IMR-90 (cell line): ENCODE data around the gene DMAC2. TPM values are rescaled to one million over a fixed set of nuclear protein-coding genes. Genes with fewer than 3 reads are reported as not detected.

Experiments used
- ATAC-seq: fragments of 200-7000 bp; cut with Tn5 transposase; 2 replicates; pipeline ENCODE4 v1.9.1; 2020; ENCODE audit warnings: low read depth, mild to moderate bottlenecking, moderate library complexity
- BruUV-seq: library from RNA; stranded (reverse); fragments of 400-500 nt; replicated peaks from 2 replicates; lab custom pipeline; 2021; lab: Mats Ljungman, UMichigan
- CTCF ChIA-PET: fragments of 300-600 bp; formaldehyde crosslinking; extraction: SDS; loops from one replicate; lab custom pipeline; 2021; ENCODE audit warnings: antibody characterized with exemption; lab: Yijun Ruan, JAX
- POLR2A ChIA-PET: fragments of 300-600 bp; sonication (Branson Sonifier 250); formaldehyde crosslinking; loops from one replicate; lab custom pipeline; 2022; ENCODE audit warnings: antibody characterized with exemption; ENCODE audit not compliant: unreplicated experiment; lab: Charles Lee
- DNase-seq: peaks from one replicate; pipeline ENCODE4 v3.0.0; 2013
- H2AFZ ChIP-seq: replicated peaks from 2 replicates; pipeline ENCODE3; 2013; ENCODE audit warnings: low read length, mild to moderate bottlenecking; ENCODE audit not compliant: poor library complexity
- H2AK5ac ChIP-seq: 2 replicates; pipeline ENCODE4 v1.6.1; 2013; ENCODE audit warnings: low read depth, low read length, inconsistent platforms
- H2AK9ac ChIP-seq: replicated peaks from 2 replicates; pipeline ENCODE3; 2013; ENCODE audit warnings: mild to moderate bottlenecking, low read depth, low read length, moderate library complexity; ENCODE audit not compliant: poor library complexity
- H2BK120ac ChIP-seq: 2 replicates; pipeline ENCODE4 v1.6.1; 2013; ENCODE audit warnings: low read depth, low read length, inconsistent platforms
- H2BK15ac ChIP-seq: 3 replicates; pipeline ENCODE4 v1.6.1; 2013; ENCODE audit warnings: low read depth, low read length, inconsistent platforms
- H2BK20ac ChIP-seq: 2 replicates; pipeline ENCODE4 v1.6.1; 2013; ENCODE audit warnings: low read depth, mild to moderate bottlenecking, inconsistent platforms, low read length, moderate library complexity
- H2BK5ac ChIP-seq: 2 replicates; pipeline ENCODE4 v1.6.1; 2013; ENCODE audit warnings: mild to moderate bottlenecking, low read depth, low read length, inconsistent platforms; ENCODE audit not compliant: poor library complexity, severe bottlenecking
- H3K14ac ChIP-seq: replicated peaks from 2 replicates; pipeline ENCODE4 v1.6.1; 2013; ENCODE audit warnings: low read depth, low read length, inconsistent platforms
- H3K18ac ChIP-seq: 2 replicates; pipeline ENCODE4 v1.6.1; 2013; ENCODE audit warnings: low read depth, low read length, control low read depth
- H3K23ac ChIP-seq: 2 replicates; pipeline ENCODE4 v1.6.1; 2013; ENCODE audit warnings: low read depth, low read length, inconsistent platforms
- H3K27ac ChIP-seq: 2 replicates; pipeline ENCODE4 v1.5.1; 2013; ENCODE audit warnings: mild to moderate bottlenecking, control low read depth, low read length; ENCODE audit not compliant: insufficient read depth
- H3K27me3 ChIP-seq: 2 replicates; pipeline ENCODE4 v1.6.1; 2013; ENCODE audit warnings: low read length; ENCODE audit not compliant: control insufficient read depth, insufficient read depth
- H3K36me3 ChIP-seq: 2 replicates; pipeline ENCODE4 v1.6.1; 2013; ENCODE audit warnings: low read length, mixed read lengths; ENCODE audit not compliant: control insufficient read depth, insufficient read depth
- H3K4ac ChIP-seq: 2 replicates; pipeline ENCODE4 v1.6.1; 2013; ENCODE audit warnings: low read depth, low read length, inconsistent platforms
- H3K4me1 ChIP-seq: 2 replicates; pipeline ENCODE4 v1.6.1; 2013; ENCODE audit warnings: low read length, mixed read lengths; ENCODE audit not compliant: control insufficient read depth, insufficient read depth
- H3K4me2 ChIP-seq: 2 replicates; pipeline ENCODE4 v1.6.1; 2013; ENCODE audit warnings: low read depth, mild to moderate bottlenecking, control low read depth, low read length, moderate library complexity
- H3K4me3 ChIP-seq: 2 replicates; pipeline ENCODE4 v1.5.1; 2013; ENCODE audit warnings: low read depth, mild to moderate bottlenecking, control low read depth, low read length, moderate library complexity; ENCODE audit not compliant: insufficient read depth
- H3K56ac ChIP-seq: 2 replicates; pipeline ENCODE4 v1.6.1; 2013; ENCODE audit warnings: low read length, inconsistent platforms; ENCODE audit not compliant: insufficient read depth; ENCODE audit errors: extremely low read depth
- H3K79me1 ChIP-seq, 2 experiments: 2 replicates each; pipeline ENCODE4 v1.6.1; 2013; ENCODE audit warnings: low read length in 2 of 2, inconsistent platforms in 1 of 2, low read depth in 1 of 2
- H3K9ac ChIP-seq: 2 replicates; pipeline ENCODE4 v1.6.1; 2013; ENCODE audit warnings: low read depth, low read length, control low read depth
- H3K9me1 ChIP-seq: 2 replicates; pipeline ENCODE4 v1.6.1; 2013; ENCODE audit warnings: low read length, inconsistent platforms; ENCODE audit not compliant: insufficient read depth
- H3K9me3 ChIP-seq: 2 replicates; pipeline ENCODE4 v1.6.1; 2013; ENCODE audit warnings: low read length; ENCODE audit not compliant: control insufficient read depth, insufficient read depth
- H4K20me1 ChIP-seq: 2 replicates; pipeline ENCODE4 v1.6.1; 2013; ENCODE audit warnings: low read length, inconsistent platforms; ENCODE audit not compliant: insufficient read depth
- H4K5ac ChIP-seq: 2 replicates; pipeline ENCODE4 v1.6.1; 2013; ENCODE audit warnings: mild to moderate bottlenecking, low read depth, low read length, control low read depth
- H4K8ac ChIP-seq, 2 experiments: 2 replicates each; pipeline ENCODE4 v1.6.1; 2013; ENCODE audit warnings: low read depth in 2 of 2, low read length in 2 of 2, control low read depth in 1 of 2, inconsistent platforms in 1 of 2
- H4K91ac ChIP-seq: 2 replicates; pipeline ENCODE4 v1.6.1; 2013; ENCODE audit warnings: low read depth, low read length, inconsistent platforms; ENCODE audit not compliant: insufficient read depth
- CEBPB ChIP-seq: IDR thresholded peaks from 2 replicates; pipeline ENCODE4 v1.6.1; 2012; ENCODE audit warnings: low read depth, low read length, improper control_type of control experiment
- CHD1 ChIP-seq: IDR thresholded peaks from 2 replicates; pipeline ENCODE4 v1.6.1; 2012; ENCODE audit warnings: low read depth, low read length, improper control_type of control experiment
- MAFK ChIP-seq: IDR thresholded peaks from 2 replicates; pipeline ENCODE4 v1.6.1; 2012; ENCODE audit warnings: low read depth, low read length, improper control_type of control experiment
- MXI1 ChIP-seq: IDR thresholded peaks from 2 replicates; pipeline ENCODE4 v1.6.1; 2012; ENCODE audit warnings: low read depth, mild to moderate bottlenecking, low read length, moderate library complexity, borderline replicate concordance
- NFE2L2 ChIP-seq: fragments of 150-350 bp; IDR thresholded peaks from 2 replicates; pipeline ENCODE4 v1.6.1; 2016; ENCODE audit warnings: low read depth, mild to moderate bottlenecking, low read length
- RCOR1 ChIP-seq: IDR thresholded peaks from 2 replicates; pipeline ENCODE4 v1.6.1; 2012; ENCODE audit warnings: mild to moderate bottlenecking, low read length, improper control_type of control experiment; ENCODE audit not compliant: insufficient replicate concordance
- RFX5 ChIP-seq: IDR thresholded peaks from 2 replicates; pipeline ENCODE4 v1.8.0; 2012; ENCODE audit warnings: low read depth, mild to moderate bottlenecking, low read length, moderate library complexity
- SMC3 ChIP-seq: fragments of 150-350 bp; IDR thresholded peaks from 2 replicates; pipeline ENCODE4 v1.6.1; 2016; ENCODE audit warnings: low read depth, mild to moderate bottlenecking, antibody characterized with exemption, low read length, moderate library complexity
- whole genome bisulfite sequencing, 2 experiments: methylation state at CpG; one replicate each; pipeline versions ENCODE4 v1.1.5 to v1.1.7; 2013; ENCODE audit warnings: missing lambda C conversion rate in 2 of 2; ENCODE audit not compliant: insufficient read length in 1 of 2; ENCODE audit errors: extremely low coverage in 2 of 2; 5-methylcytosine and 5-hydroxymethylcytosine counted together
- dilution Hi-C: fragments of 300-500 bp; cut with HindIII; formaldehyde crosslinking; loops from one replicate; pipeline ENCODE4 v1.14.3; 2018; ENCODE audit warnings: low sequenced_read_pairs; ENCODE audit not compliant: unreplicated experiment
- in situ Hi-C: fragments of 300-500 bp; cut with MboI; formaldehyde crosslinking; loops from 3 replicates; pipeline ENCODE4 v1.14.3; 2019; ENCODE audit warnings: low sequenced_read_pairs, inconsistent platforms, mixed read lengths
- intact Hi-C: fragments of 100-400 bp; cut with micrococcal nuclease; formaldehyde crosslinking; loops from 2 replicates; pipeline ENCODE4 v1.10.0; 2022
- polyA plus RNA-seq, 3 experiments: library from polyadenylated mRNA; depleted of rRNA; stranded (reverse); fragments of >200 nt; gene quantifications; 2 replicates each; pipeline ENCODE4 v1.2.3, GENCODE V29; 2012; ENCODE audit warnings: low replicate concordance in 1 of 3
- total RNA-seq: library from RNA; depleted of rRNA; stranded (reverse); fragments of >200 nt; gene quantifications from 2 replicates; pipeline ENCODE4 v1.2.3, GENCODE V29; 2012
- TF ChIP-seq, protein P1 (sequence below): conservative IDR thresholded peaks from 2 replicates; pipeline ENCODE4 v1.5.1; 2012; ENCODE audit warnings: mild to moderate bottlenecking, low read depth, low read length, improper control_type of control experiment
- TF ChIP-seq, protein P2 (sequence below): fragments of 150-350 bp; IDR thresholded peaks from 2 replicates; pipeline ENCODE4 v1.6.1; 2016; ENCODE audit warnings: low read depth, mild to moderate bottlenecking, low read length, moderate library complexity, borderline replicate concordance
- TF ChIP-seq, protein P3 (sequence below): fragments of 150-350 bp; IDR thresholded peaks from 2 replicates; pipeline ENCODE4 v1.6.1; 2017; ENCODE audit warnings: mild to moderate bottlenecking, antibody characterized with exemption, low read length, low read depth

The DMAC2 gene
- total and polyA plus RNA-seq, 2 of the 4 experiments (the other 2 are of a cell fraction): 52.5 to 72.2 TPM

DNA sequence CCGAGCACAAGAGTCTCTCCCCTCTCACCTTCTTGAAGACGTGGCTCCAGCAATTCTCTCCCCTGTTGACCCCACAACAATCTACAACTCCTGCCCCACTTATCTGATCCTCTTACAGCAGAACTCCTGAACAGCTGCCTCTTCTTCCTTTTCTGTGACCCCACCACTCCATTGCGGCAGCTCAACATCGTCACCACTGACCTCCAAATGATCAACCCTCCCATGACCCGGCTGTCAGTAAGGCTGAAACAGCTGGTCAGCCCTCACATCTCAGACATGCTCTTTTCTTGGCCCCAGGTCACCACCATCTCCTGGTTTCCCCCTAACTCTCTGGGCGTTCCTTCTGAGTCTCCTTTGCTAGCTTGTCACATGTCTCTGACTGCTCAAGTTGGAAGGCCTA is 44.4 kb downstream of the DMAC2 start:
- peaks cover 5% of the 10 kb centered on the region; the same call in 1 of the 2 replicates for H3K9me1 ChIP-seq
- 53% methylated on average over 6 of the region's 6 CpGs; no CpG with 5 or more reads in 1 of the 2 experiments for WGBS, 2 experiments
- no peak overlapping the region for H3K4me3 ChIP-seq
- H4K5ac ChIP-seq: no peak overlapping the region
- H2AK5ac ChIP-seq: no peak overlapping the region
- H4K8ac ChIP-seq: no peak overlapping the region
- DNase-seq (no peak), ATAC-seq (no peak)
- no peak overlapping the region for H2AK9ac ChIP-seq
- H2AFZ ChIP-seq: no peak overlapping the region
- H4K91ac ChIP-seq: no peak overlapping the region
- H3K18ac ChIP-seq: no peak overlapping the region
- no peak overlapping the region for H2BK120ac ChIP-seq
- H3K23ac ChIP-seq: no peak overlapping the region
- ChIA-PET POLR2A (no interaction called here), CTCF (no interaction called here)
- no peak overlapping the region for H2BK20ac ChIP-seq
- H3K27me3 ChIP-seq: no peaks in the 10 kb centered on the region
- no peak overlapping the region for H3K27ac ChIP-seq
- no peak overlapping the region for H3K4me2 ChIP-seq
- no peak overlapping the region for H2BK5ac ChIP-seq
- no TSS peak for BruUV-seq
- H3K14ac ChIP-seq: no peak overlapping the region
- dilution Hi-C loops (no loop called here), intact Hi-C loops (loop anchor here (5.0 kb wide), 1 partner anchor 43 kb away; the partner anchor contains the start of gene TGFB1), in situ Hi-C loops (no loop called here)
- TF ChIP-seq MAFK (no peak), RCOR1 (no peak), MXI1 (no peak), NFE2L2 (no peak), CEBPB (no peak), CHD1 (no peak), SMC3 (no peak), RFX5 (no peak)
- TF ChIP-seq, protein P1, sequence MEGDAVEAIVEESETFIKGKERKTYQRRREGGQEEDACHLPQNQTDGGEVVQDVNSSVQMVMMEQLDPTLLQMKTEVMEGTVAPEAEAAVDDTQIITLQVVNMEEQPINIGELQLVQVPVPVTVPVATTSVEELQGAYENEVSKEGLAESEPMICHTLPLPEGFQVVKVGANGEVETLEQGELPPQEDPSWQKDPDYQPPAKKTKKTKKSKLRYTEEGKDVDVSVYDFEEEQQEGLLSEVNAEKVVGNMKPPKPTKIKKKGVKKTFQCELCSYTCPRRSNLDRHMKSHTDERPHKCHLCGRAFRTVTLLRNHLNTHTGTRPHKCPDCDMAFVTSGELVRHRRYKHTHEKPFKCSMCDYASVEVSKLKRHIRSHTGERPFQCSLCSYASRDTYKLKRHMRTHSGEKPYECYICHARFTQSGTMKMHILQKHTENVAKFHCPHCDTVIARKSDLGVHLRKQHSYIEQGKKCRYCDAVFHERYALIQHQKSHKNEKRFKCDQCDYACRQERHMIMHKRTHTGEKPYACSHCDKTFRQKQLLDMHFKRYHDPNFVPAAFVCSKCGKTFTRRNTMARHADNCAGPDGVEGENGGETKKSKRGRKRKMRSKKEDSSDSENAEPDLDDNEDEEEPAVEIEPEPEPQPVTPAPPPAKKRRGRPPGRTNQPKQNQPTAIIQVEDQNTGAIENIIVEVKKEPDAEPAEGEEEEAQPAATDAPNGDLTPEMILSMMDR: no peak
- TF ChIP-seq, protein P2, sequence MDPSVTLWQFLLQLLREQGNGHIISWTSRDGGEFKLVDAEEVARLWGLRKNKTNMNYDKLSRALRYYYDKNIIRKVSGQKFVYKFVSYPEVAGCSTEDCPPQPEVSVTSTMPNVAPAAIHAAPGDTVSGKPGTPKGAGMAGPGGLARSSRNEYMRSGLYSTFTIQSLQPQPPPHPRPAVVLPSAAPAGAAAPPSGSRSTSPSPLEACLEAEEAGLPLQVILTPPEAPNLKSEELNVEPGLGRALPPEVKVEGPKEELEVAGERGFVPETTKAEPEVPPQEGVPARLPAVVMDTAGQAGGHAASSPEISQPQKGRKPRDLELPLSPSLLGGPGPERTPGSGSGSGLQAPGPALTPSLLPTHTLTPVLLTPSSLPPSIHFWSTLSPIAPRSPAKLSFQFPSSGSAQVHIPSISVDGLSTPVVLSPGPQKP: no peak
- TF ChIP-seq, protein P3, sequence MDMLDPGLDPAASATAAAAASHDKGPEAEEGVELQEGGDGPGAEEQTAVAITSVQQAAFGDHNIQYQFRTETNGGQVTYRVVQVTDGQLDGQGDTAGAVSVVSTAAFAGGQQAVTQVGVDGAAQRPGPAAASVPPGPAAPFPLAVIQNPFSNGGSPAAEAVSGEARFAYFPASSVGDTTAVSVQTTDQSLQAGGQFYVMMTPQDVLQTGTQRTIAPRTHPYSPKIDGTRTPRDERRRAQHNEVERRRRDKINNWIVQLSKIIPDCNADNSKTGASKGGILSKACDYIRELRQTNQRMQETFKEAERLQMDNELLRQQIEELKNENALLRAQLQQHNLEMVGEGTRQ: no peak
- H3K9ac ChIP-seq: no peak overlapping the region
- no peaks in the 10 kb centered on the region for H4K20me1 ChIP-seq
- no peak overlapping the region for H3K4ac ChIP-seq
- H3K4me1 ChIP-seq: peaks cover 4% of the 10 kb centered on the region; the same call in 1 of the 2 replicates
- H3K9me3 ChIP-seq: no peaks in the 10 kb centered on the region
- H3K56ac ChIP-seq: no peak overlapping the region
- no peak overlapping the region for H2BK15ac ChIP-seq
- peaks cover 18 to 24% of the 10 kb centered on the region in 2 experiments for H3K79me1 ChIP-seq
- H3K36me3 ChIP-seq: peaks cover 13% of the 10 kb centered on the region
